K562 (cell line): ENCODE measurements around the gene KLHL22. TPM values are rescaled to one million over a fixed set of nuclear protein-coding genes. Genes with fewer than 3 reads are reported as not detected.

ENCODE experiments used
- ARHGAP35 ChIP-seq: fragments of 450-650 bp; IDR thresholded peaks from 2 replicates; pipeline ENCODE4 v1.6.1; 2018; ENCODE audit not compliant: partially characterized antibody
- BACH1 ChIP-seq: fragments of 200-800 bp; sonication (Bioruptor generic); IDR thresholded peaks from 2 replicates; pipeline ENCODE4 v1.6.1; 2016; ENCODE audit warnings: missing genetic modification characterization, missing compliant biosample characterization
- BHLHE40 ChIP-seq: IDR thresholded peaks from 2 replicates; pipeline ENCODE4 v1.6.1; 2011; ENCODE audit warnings: low read length, improper control_type of control experiment
- BRD9 ChIP-seq: fragments of 450-650 bp; IDR thresholded peaks from 2 replicates; pipeline ENCODE4 v1.6.1; 2018; ENCODE audit warnings: low read depth; ENCODE audit not compliant: partially characterized antibody
- CHCHD3 ChIP-seq: fragments of 250-450 bp; sonication (Bioruptor Pico); IDR thresholded peaks from 2 replicates; pipeline ENCODE4 v2.1.2; 2022; ENCODE audit warnings: mild to moderate bottlenecking
- ESRRB ChIP-seq: fragments of 250-450 bp; sonication (Bioruptor Pico); IDR thresholded peaks from 2 replicates; pipeline ENCODE4 v1.5.0; 2020; ENCODE audit warnings: mild to moderate bottlenecking, moderate library complexity, borderline replicate concordance
- FOXO4 ChIP-seq: fragments of 450-650 bp; formaldehyde crosslinking; IDR thresholded peaks from 2 replicates; pipeline ENCODE4 v1.4.0; 2020; ENCODE audit warnings: mild to moderate bottlenecking, moderate library complexity
- GATAD2A ChIP-seq: fragments of 450-650 bp; IDR thresholded peaks from 2 replicates; pipeline ENCODE4 v1.6.1; 2017
- HNRNPL ChIP-seq: fragments of 200-400 bp; formaldehyde crosslinking; IDR thresholded peaks from 2 replicates; pipeline ENCODE4 v1.6.1; 2017; ENCODE audit warnings: low read depth, mild to moderate bottlenecking, low read length
- MCM2 ChIP-seq: fragments of 450-650 bp; IDR thresholded peaks from 2 replicates; pipeline ENCODE4 v1.6.1; 2017; ENCODE audit warnings: low read depth, mild to moderate bottlenecking
- NCOA6 ChIP-seq: fragments of 450-650 bp; IDR thresholded peaks from 2 replicates; pipeline ENCODE4 v1.6.1; 2017; ENCODE audit warnings: mild to moderate bottlenecking
- NCOR1 ChIP-seq: fragments of 450-650 bp; IDR thresholded peaks from 2 replicates; pipeline ENCODE4 v1.6.1; 2016; ENCODE audit warnings: mild to moderate bottlenecking, moderate library complexity
- POLR2A ChIP-seq: fragments of 450-650 bp; conservative IDR thresholded peaks from 2 replicates; pipeline ENCODE4 v1.6.1; 2016
- RFX5 ChIP-seq: IDR thresholded peaks from 2 replicates; pipeline ENCODE4 v1.6.1; 2011; ENCODE audit warnings: low read depth, mild to moderate bottlenecking, improper control_type of control experiment, low read length
- RFX7 ChIP-seq: fragments of 250-450 bp; sonication (Bioruptor Pico); IDR thresholded peaks from 2 replicates; pipeline ENCODE4 v1.5.1; 2021; ENCODE audit warnings: mild to moderate bottlenecking
- SIX5 ChIP-seq, 2 experiments: IDR thresholded peaks; 2 replicates each; pipeline ENCODE4 v1.6.1; 2011; ENCODE audit warnings: low read length in 2 of 2, borderline replicate concordance in 1 of 2, low read depth in 1 of 2, mild to moderate bottlenecking in 1 of 2, moderate library complexity in 1 of 2; ENCODE audit not compliant: insufficient read depth in 1 of 2
- TBP ChIP-seq: optimal IDR thresholded peaks from 2 replicates; pipeline ENCODE3; 2011; ENCODE audit warnings: low read depth, low read length, improper control_type of control experiment
- THAP7 ChIP-seq: fragments of 250-450 bp; sonication (Bioruptor Pico); IDR thresholded peaks from 2 replicates; pipeline ENCODE4 v1.5.0; 2021
- ZNF184 ChIP-seq: sonication (generic); formaldehyde crosslinking; IDR thresholded peaks from 2 replicates; pipeline ENCODE4 v1.5.0; 2020; ENCODE audit warnings: missing genetic modification reagents
- ZNF24 ChIP-seq: fragments of 450-650 bp; IDR thresholded peaks from 2 replicates; pipeline ENCODE4 v1.6.1; 2016
- ZNF324 ChIP-seq: fragments of 250-450 bp; sonication (Bioruptor Pico); IDR thresholded peaks from 2 replicates; pipeline ENCODE4 v1.4.0; 2020; ENCODE audit warnings: mild to moderate bottlenecking
- ZNF431 ChIP-seq: sonication (generic); formaldehyde crosslinking; IDR thresholded peaks from 2 replicates; pipeline ENCODE4 v1.8.0; 2022; ENCODE audit warnings: mild to moderate bottlenecking, missing genetic modification reagents
- ZNF445 ChIP-seq: fragments of 250-450 bp; sonication (Bioruptor Pico); IDR thresholded peaks from 2 replicates; pipeline ENCODE4 v1.4.0; 2020; ENCODE audit warnings: low read depth, mild to moderate bottlenecking, moderate library complexity
- ZNF655 ChIP-seq: fragments of 250-450 bp; sonication (Bioruptor Pico); IDR thresholded peaks from 2 replicates; pipeline ENCODE4 v1.5.0; 2021
- ZNF75A ChIP-seq: fragments of 450-650 bp; formaldehyde crosslinking; IDR thresholded peaks from 2 replicates; pipeline ENCODE4 v1.4.0; 2020; ENCODE audit warnings: mild to moderate bottlenecking
- polyA plus RNA-seq, 8 experiments: library from polyadenylated mRNA; depleted of rRNA in 4 of 8; stranded (reverse) in 5 of 8; unstranded in 3 of 8; fragments of >200 nt; fragmentation: Nextera tagmentation in 2 of 8; fragmentation: Illumina TruSeq in 1 of 8; extraction: Ambion mirVana in 2 of 8; extraction: Trizol in 1 of 8; gene quantifications; 2 replicates each; pipeline versions ENCODE4 v1.2.1 to v1.2.3, GENCODE V29; 2011 to 2014; ENCODE audit warnings: inconsistent platforms in 1 of 8, missing spikeins in 1 of 8
- total RNA-seq, 7 experiments: library from RNA; depleted of rRNA in 6 of 7; stranded (reverse); fragments of >200 nt in 6 of 7; fragmentation: Illumina TruSeq in 2 of 7; extraction: Trizol in 2 of 7; gene quantifications; 2 replicates each; pipeline versions ENCODE4 v1.2.1 to v1.2.3, GENCODE V29; 2011 to 2021; ENCODE audit warnings: low replicate concordance in 1 of 7

KLHL22 gene
- total and polyA plus RNA-seq, 9 of the 15 experiments (the other 6 are each of a cell fraction or from before 2014, with no cell fraction given): 1.3 to 25.6 (median 15.2) TPM

GRCh38 chr22:20494978-20495860 lies at the start of gene KLHL22 (continued):
- TF ChIP-seq CHCHD3 (CRISPR knock-in tag) (0 out of 2 replicates have a peak, but pooled peaks have one; percentile 68), BHLHE40 (peak; percentile 2; the same call in 1 of the 2 replicates), NCOR1 (no peak), FOXO4 (CRISPR knock-in tag) (no peak), BACH1 (no peak), ZNF431 (no peak), ZNF24 (no peak), ESRRB (CRISPR knock-in tag) (no peak), SIX5 (IDR thresholded peaks at IDR 0.05; ENCODE audit: borderline replicate concordance in 1 of 2, insufficient read depth in 1 of 2, low read depth in 1 of 2, low read length in 2 of 2) (no peak), ZNF75A (no peak), TBP (peak; percentile 44), ARHGAP35 (no peak), ZNF324 (CRISPR knock-in tag) (no peak), RFX5 (no peak), THAP7 (CRISPR knock-in tag) (no peak), ZNF445 (CRISPR knock-in tag) (peak; percentile 4; the same call in 1 of the 2 replicates), NCOA6 (no peak), HNRNPL (peak; percentile 86), POLR2A (no peak), MCM2 (no peak), ZNF184 (CRISPR knock-in tag) (no peak), BRD9 (no peak), ZNF655 (CRISPR knock-in tag) (no peak), RFX7 (CRISPR knock-in tag) (no peak), GATAD2A (no peak)
